ENCODE measurements around the gene AXL.

The AXL gene

GRCh38 chr19:41253660-41254059 is 34.6 kb downstream of the AXL start:
- H3K79me1 ChIP-seq (ENCODE audit: low read depth, low read length): peaks cover 2% of the 10 kb centered on the region
- H3K36me3 ChIP-seq (replicated peaks in 1 of 2; ENCODE audit: control insufficient read depth in 2 of 2, insufficient read depth in 2 of 2, low read length in 2 of 2): peaks cover 53 to 74% of the 10 kb centered on the region in 2 donors
- H2BK15ac ChIP-seq (ENCODE audit: low read length): no peak overlapping the region
- no peak overlapping the region for H3K14ac ChIP-seq (ENCODE audit: low read length)
- WGBS, 2 donors (ENCODE audit: extremely low coverage in 2 of 2, insufficient read length in 2 of 2, insufficient replicate concordance in 1 of 2): no CpG with 5 or more reads among the region's 6 CpGs
- no peaks in the 10 kb centered on the region for H3K4me1 ChIP-seq (ENCODE audit: control insufficient read depth in 2 of 2, insufficient read depth in 1 of 2, low read depth in 1 of 2, low read length in 2 of 2)
- H2AK5ac ChIP-seq (ENCODE audit: low read depth, low read length): no peak overlapping the region
- no peak overlapping the region for H2BK12ac ChIP-seq (ENCODE audit: low read length)
- no peak overlapping the region for H3K4me3 ChIP-seq (ENCODE audit: low read length in 2 of 2)
- no peaks in the 10 kb centered on the region for H3K27me3 ChIP-seq (ENCODE audit: control insufficient read depth in 3 of 3, insufficient read depth in 3 of 3, low read depth in 1 of 3, low read length in 3 of 3)
- no peak overlapping the region for H2BK120ac ChIP-seq (ENCODE audit: low read depth, low read length)
- H2AFZ ChIP-seq (ENCODE audit: low read length): no peak overlapping the region
- H3K9ac ChIP-seq (ENCODE audit: low read depth, low read length, poor library complexity): no peak overlapping the region
- no peak overlapping the region for H3K18ac ChIP-seq (ENCODE audit: low read length)
- no peak overlapping the region for H4K91ac ChIP-seq (ENCODE audit: low read depth, low read length, poor library complexity)
- no peak for DNase-seq (ENCODE audit: low spot score)
- H3K9me3 ChIP-seq (replicated peaks in 1 of 2; ENCODE audit: control insufficient read depth in 2 of 2, insufficient read depth in 1 of 2, low read depth in 1 of 2, low read length in 2 of 2): peaks cover 0 to under 1% of the 10 kb centered on the region in 2 donors
- H3K27ac ChIP-seq (replicated peaks; ENCODE audit: low read length): no peak overlapping the region
- no peak overlapping the region for H4K8ac ChIP-seq (ENCODE audit: low read depth, low read length)
- H3K4ac ChIP-seq (ENCODE audit: low read length): no peak overlapping the region
- no peak overlapping the region for H2BK5ac ChIP-seq (ENCODE audit: low read length)
- H3K4me2 ChIP-seq (ENCODE audit: insufficient read depth, low read length, poor library complexity, severe bottlenecking): no peak overlapping the region
- H3K23ac ChIP-seq (ENCODE audit: low read depth, low read length, poor library complexity): no peak overlapping the region

GRCh38 chr19:41255171-41255570 is 36.1 kb downstream of the AXL start:
- H2BK15ac ChIP-seq (ENCODE audit: low read length): no peak overlapping the region
- no peak overlapping the region for H3K4me2 ChIP-seq (ENCODE audit: insufficient read depth, low read length, poor library complexity, severe bottlenecking)
- no peak overlapping the region for H3K14ac ChIP-seq (ENCODE audit: low read length)
- H3K4ac ChIP-seq (ENCODE audit: low read length): no peak overlapping the region
- H3K4me1 ChIP-seq (ENCODE audit: control insufficient read depth in 2 of 2, insufficient read depth in 1 of 2, low read depth in 1 of 2, low read length in 2 of 2): no peaks in the 10 kb centered on the region
- no peak overlapping the region for H2BK12ac ChIP-seq (ENCODE audit: low read length)
- H3K79me1 ChIP-seq (ENCODE audit: low read depth, low read length): peaks cover 2% of the 10 kb centered on the region
- no peak overlapping the region for H3K27ac ChIP-seq (replicated peaks; ENCODE audit: low read length)
- H3K9me3 ChIP-seq (replicated peaks in 1 of 2; ENCODE audit: control insufficient read depth in 2 of 2, insufficient read depth in 1 of 2, low read depth in 1 of 2, low read length in 2 of 2): no peaks in the 10 kb centered on the region
- no peak overlapping the region for H3K9ac ChIP-seq (ENCODE audit: low read depth, low read length, poor library complexity)
- H3K18ac ChIP-seq (ENCODE audit: low read length): no peak overlapping the region
- H2BK120ac ChIP-seq (ENCODE audit: low read depth, low read length): no peak overlapping the region
- DNase-seq (ENCODE audit: low spot score): no peak
- no peak overlapping the region for H3K4me3 ChIP-seq (ENCODE audit: low read length in 2 of 2)
- H4K8ac ChIP-seq (ENCODE audit: low read depth, low read length): no peak overlapping the region
- H4K91ac ChIP-seq (ENCODE audit: low read depth, low read length, poor library complexity): no peak overlapping the region
- peaks cover 55 to 74% of the 10 kb centered on the region in 2 donors for H3K36me3 ChIP-seq (replicated peaks in 1 of 2; ENCODE audit: control insufficient read depth in 2 of 2, insufficient read depth in 2 of 2, low read length in 2 of 2)
- no peak overlapping the region for H2AK5ac ChIP-seq (ENCODE audit: low read depth, low read length)
- H3K23ac ChIP-seq (ENCODE audit: low read depth, low read length, poor library complexity): no peak overlapping the region
- no peak overlapping the region for H2AFZ ChIP-seq (ENCODE audit: low read length)
- H2BK5ac ChIP-seq (ENCODE audit: low read length): no peak overlapping the region
- H3K27me3 ChIP-seq (ENCODE audit: control insufficient read depth in 3 of 3, insufficient read depth in 3 of 3, low read depth in 1 of 3, low read length in 3 of 3): no peaks in the 10 kb centered on the region

- H2AK5ac ChIP-seq (ENCODE audit: low read depth, low read length): no peak overlapping the region
- no peak overlapping the region for H3K18ac ChIP-seq (ENCODE audit: low read length)
- peaks cover 23 to 43% of the 10 kb centered on the region in 2 donors for H3K36me3 ChIP-seq (replicated peaks in 1 of 2; ENCODE audit: control insufficient read depth in 2 of 2, insufficient read depth in 2 of 2, low read length in 2 of 2)
- H3K27ac ChIP-seq (replicated peaks; ENCODE audit: low read length): no peak overlapping the region
- H3K9me3 ChIP-seq (replicated peaks in 1 of 2; ENCODE audit: control insufficient read depth in 2 of 2, insufficient read depth in 1 of 2, low read depth in 1 of 2, low read length in 2 of 2): no peaks in the 10 kb centered on the region
- H2BK120ac ChIP-seq (ENCODE audit: low read depth, low read length): no peak overlapping the region
- H3K4me1 ChIP-seq (ENCODE audit: control insufficient read depth in 2 of 2, insufficient read depth in 1 of 2, low read depth in 1 of 2, low read length in 2 of 2): peaks cover 3 to 8% of the 10 kb centered on the region in 2 donors
- no peak overlapping the region for H2BK15ac ChIP-seq (ENCODE audit: low read length)
- H3K14ac ChIP-seq (ENCODE audit: low read length): no peak overlapping the region
- no CpG with 5 or more reads among the region's 10 CpGs for WGBS, 2 donors (ENCODE audit: extremely low coverage in 2 of 2, insufficient read length in 2 of 2, insufficient replicate concordance in 1 of 2)
- H2BK12ac ChIP-seq (ENCODE audit: low read length): no peak overlapping the region
- no peaks in the 10 kb centered on the region for H3K27me3 ChIP-seq (ENCODE audit: control insufficient read depth in 3 of 3, insufficient read depth in 3 of 3, low read depth in 1 of 3, low read length in 3 of 3)
- no peaks in the 10 kb centered on the region for H3K79me1 ChIP-seq (ENCODE audit: low read depth, low read length)
- H3K4me2 ChIP-seq (ENCODE audit: insufficient read depth, low read length, poor library complexity, severe bottlenecking): no peak overlapping the region
- no peak overlapping the region for H4K8ac ChIP-seq (ENCODE audit: low read depth, low read length)
- no peak overlapping the region for H3K9ac ChIP-seq (ENCODE audit: low read depth, low read length, poor library complexity)
- H3K4ac ChIP-seq (ENCODE audit: low read length): no peak overlapping the region
- H3K23ac ChIP-seq (ENCODE audit: low read depth, low read length, poor library complexity): no peak overlapping the region
- H2AFZ ChIP-seq (ENCODE audit: low read length): peak overlapping the region; percentile 78
- no peak for DNase-seq (ENCODE audit: low spot score)
- H3K4me3 ChIP-seq (ENCODE audit: low read length in 2 of 2): peak overlapping the region; percentile 64 to 96
- no peak overlapping the region for H2BK5ac ChIP-seq (ENCODE audit: low read length)
- H4K91ac ChIP-seq (ENCODE audit: low read depth, low read length, poor library complexity): no peak overlapping the region
Measured at GRCh38 chr19:41261474-41262190, 42.6 kb downstream of the AXL start.

GRCh38 chr19:41263042-41263849 is 44.2 kb downstream of the AXL start:
- no peaks in the 10 kb centered on the region for H3K9me3 ChIP-seq (replicated peaks in 1 of 2; ENCODE audit: control insufficient read depth in 2 of 2, insufficient read depth in 1 of 2, low read depth in 1 of 2, low read length in 2 of 2)

More at GRCh38 chr19:41263042-41263849, 44.2 kb downstream of the AXL start:
- Histone ChIP-seq H2BK12ac (ENCODE audit: low read length) (no peak overlapping the region), H3K9ac (ENCODE audit: low read depth, low read length, poor library complexity) (peak overlapping the region; percentile 98), H3K36me3 (replicated peaks in 1 of 2; ENCODE audit: control insufficient read depth in 2 of 2, insufficient read depth in 2 of 2, low read length in 2 of 2) (peaks cover 15 to 45% of the 10 kb centered on the region in 2 donors), H3K27me3 (ENCODE audit: control insufficient read depth in 3 of 3, insufficient read depth in 3 of 3, low read depth in 1 of 3, low read length in 3 of 3) (no peaks in the 10 kb centered on the region), H2AFZ (ENCODE audit: low read length) (peak overlapping the region; percentile 78), H3K4me2 (ENCODE audit: insufficient read depth, low read length, poor library complexity, severe bottlenecking) (peak overlapping the region; percentile 82), H3K79me1 (ENCODE audit: low read depth, low read length) (no peaks in the 10 kb centered on the region), H3K18ac (ENCODE audit: low read length) (peak overlapping the region; percentile 96), H3K27ac (replicated peaks; ENCODE audit: low read length) (peak overlapping the region; percentile 94), H2BK120ac (ENCODE audit: low read depth, low read length) (no peak overlapping the region), H2BK5ac (ENCODE audit: low read length) (peak overlapping the region; percentile 91), H4K8ac (ENCODE audit: low read depth, low read length) (no peak overlapping the region), H3K14ac (ENCODE audit: low read length) (no peak overlapping the region), H2BK15ac (ENCODE audit: low read length) (peak overlapping the region; percentile 53), H3K4me1 (ENCODE audit: control insufficient read depth in 2 of 2, insufficient read depth in 1 of 2, low read depth in 1 of 2, low read length in 2 of 2) (peaks cover 8 to 13% of the 10 kb centered on the region in 2 donors), H3K4ac (ENCODE audit: low read length) (no peak overlapping the region), H3K4me3 (ENCODE audit: low read length in 2 of 2) (peak overlapping the region; percentile 89 to 96), H3K23ac (ENCODE audit: low read depth, low read length, poor library complexity) (no peak overlapping the region), H4K91ac (ENCODE audit: low read depth, low read length, poor library complexity) (no peak overlapping the region), H2AK5ac (ENCODE audit: low read depth, low read length) (peak overlapping the region; percentile 47)
- no CpG with 5 or more reads among the region's 46 CpGs for WGBS, 2 donors (ENCODE audit: extremely low coverage in 2 of 2, insufficient read length in 2 of 2, insufficient replicate concordance in 1 of 2)
- DNase-seq (ENCODE audit: low spot score): no peak

Data from neuronal stem cell (in vitro differentiated cells).